ENCODE data around the gene NDRG3. TPM values are rescaled to one million over a fixed set of nuclear protein-coding genes. Genes with fewer than 3 reads are reported as not detected.

NDRG3 gene
- total and polyA plus RNA-seq, 8 donors, result 7.0 to 16.9 (median 9.1) TPM

GRCh38 chr20:36791862-36792261 lies 46.0 kb upstream of the NDRG3 start:
- no peaks in the 10 kb centered on the region for H3K27me3 ChIP-seq
- H3K36me3 ChIP-seq, result peaks cover 0 to 11% (median 7%) of the 10 kb centered on the region in 3 donors
- intact Hi-C loops (cut with DNase I), result no loop called here
- H3K4me3 ChIP-seq, result no peak overlapping the region
- no peak for TF ChIP-seq CTCF (IDR thresholded peaks at IDR 0.05)
- H3K9me3 ChIP-seq, result no peaks in the 10 kb centered on the region
- 91 to 94% methylated on average over 5 of the region's 5 CpGs for WGBS, 2 donors
- no peak overlapping the region for H3K27ac ChIP-seq
- ATAC-seq (no peak), FAIRE-seq (no peak), DNase-seq (no peak)
- H3K4me1 ChIP-seq, result no peaks in the 10 kb centered on the region

- no peak for FAIRE-seq
- Histone ChIP-seq H3K27me3 (no peaks in the 10 kb centered on the region), H3K36me3 (peaks cover 0 to 5% (median 0%) of the 10 kb centered on the region in 3 donors), H3K4me1 (no peaks in the 10 kb centered on the region), H3K27ac (no peak overlapping the region), H3K4me3 (no peak overlapping the region), H3K9me3 (no peaks in the 10 kb centered on the region)
- intact Hi-C loops (cut with DNase I), result no loop called here
- no peak for ATAC-seq
- WGBS, 2 donors, result 84 to 90% methylated on average over 5 of the region's 5 CpGs
- TF ChIP-seq CTCF (IDR thresholded peaks at IDR 0.05), result no peak
- no peak for DNase-seq
Observed at GRCh38 chr20:36786663-36787062, 40.8 kb upstream of the NDRG3 start.

- no peak for ATAC-seq
- intact Hi-C loops (cut with DNase I), result no loop called here
Observed at GRCh38 chr20:36786246-36786645, 40.4 kb upstream of the NDRG3 start.

GRCh38 chr20:36785308-36785707 lies 39.4 kb upstream of the NDRG3 start:
- no peak for TF ChIP-seq CTCF (IDR thresholded peaks at IDR 0.05)
- Histone ChIP-seq H3K36me3 (peaks cover 0 to 5% (median 0%) of the 10 kb centered on the region in 3 donors), H3K4me1 (no peaks in the 10 kb centered on the region), H3K27ac (no peak overlapping the region), H3K4me3 (no peak overlapping the region), H3K9me3 (no peaks in the 10 kb centered on the region), H3K27me3 (no peaks in the 10 kb centered on the region)
- no peak for ATAC-seq
- FAIRE-seq, result no peak
- DNase-seq, result no peak
- intact Hi-C loops (cut with DNase I), result no loop called here
- 68 to 74% methylated on average over 2 of the region's 2 CpGs for WGBS, 2 donors

More at GRCh38 chr20:36786246-36786645, 40.4 kb upstream of the NDRG3 start:
- Histone ChIP-seq H3K27me3 (no peaks in the 10 kb centered on the region), H3K36me3 (peaks cover 0 to 5% (median 0%) of the 10 kb centered on the region in 3 donors), H3K4me3 (no peak overlapping the region), H3K9me3 (no peaks in the 10 kb centered on the region), H3K27ac (no peak overlapping the region), H3K4me1 (no peaks in the 10 kb centered on the region)
- DNase-seq (no peak), FAIRE-seq (no peak)
- no peak for TF ChIP-seq CTCF (IDR thresholded peaks at IDR 0.05)
- WGBS, 2 donors, result 95 to 96% methylated on average over 13 of the region's 13 CpGs

- ATAC-seq (no peak), FAIRE-seq (no peak), DNase-seq (no peak)
- H3K27me3 ChIP-seq, result no peaks in the 10 kb centered on the region
- H3K27ac ChIP-seq, result no peak overlapping the region
- H3K36me3 ChIP-seq, result peaks cover 0 to 5% (median 0%) of the 10 kb centered on the region in 3 donors
- WGBS, 2 donors, result 84 to 85% methylated on average over 9 of the region's 9 CpGs
- H3K9me3 ChIP-seq, result no peaks in the 10 kb centered on the region
- no peak for TF ChIP-seq CTCF (IDR thresholded peaks at IDR 0.05)
- intact Hi-C loops (cut with DNase I), result no loop called here
- no peak overlapping the region for H3K4me3 ChIP-seq
- H3K4me1 ChIP-seq, result no peaks in the 10 kb centered on the region
Observed at GRCh38 chr20:36784900-36785299, 39.0 kb upstream of the NDRG3 start.

Measured in pancreas (tissue), 10 donors.